ENCODE results near the gene TSPAN11.

TSPAN11 gene

GRCh38 chr12:30959778-30960177, 33.2 kb downstream of the TSPAN11 start:
- no peak for DNase-seq (ENCODE audit: low read depth)

GRCh38 chr12:30961030-30961429, 34.5 kb downstream of the TSPAN11 start:
- DNase-seq (ENCODE audit: low read depth), result no peak

DNA sequence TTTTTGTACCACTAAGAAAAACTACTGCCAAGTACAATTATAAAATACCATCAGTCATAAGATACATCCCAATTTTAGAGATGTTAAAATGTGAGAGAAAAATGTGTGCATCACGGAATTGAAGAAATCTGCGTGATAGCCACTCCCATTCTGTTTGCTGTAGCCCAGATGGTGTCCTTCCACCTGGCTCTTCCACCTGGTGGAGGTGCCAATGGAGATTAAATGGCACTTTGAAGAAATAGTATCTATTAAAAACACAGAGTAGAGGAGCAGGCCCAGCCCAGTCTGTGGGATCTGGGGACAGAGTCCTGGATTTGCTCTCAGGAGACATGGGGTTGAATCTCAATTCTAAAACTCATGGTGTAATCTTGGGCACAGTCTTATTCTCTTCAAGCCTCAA, 35.5 kb downstream of the TSPAN11 start:
- no peak for DNase-seq (ENCODE audit: low read depth)

- no peak for DNase-seq (ENCODE audit: low read depth)
Measured at GRCh38 chr12:30963709-30964564, 37.4 kb downstream of the TSPAN11 start.

- DNase-seq (ENCODE audit: low read depth), result no peak
Measured at GRCh38 chr12:30964896-30965612, 38.5 kb downstream of the TSPAN11 start.

DNA sequence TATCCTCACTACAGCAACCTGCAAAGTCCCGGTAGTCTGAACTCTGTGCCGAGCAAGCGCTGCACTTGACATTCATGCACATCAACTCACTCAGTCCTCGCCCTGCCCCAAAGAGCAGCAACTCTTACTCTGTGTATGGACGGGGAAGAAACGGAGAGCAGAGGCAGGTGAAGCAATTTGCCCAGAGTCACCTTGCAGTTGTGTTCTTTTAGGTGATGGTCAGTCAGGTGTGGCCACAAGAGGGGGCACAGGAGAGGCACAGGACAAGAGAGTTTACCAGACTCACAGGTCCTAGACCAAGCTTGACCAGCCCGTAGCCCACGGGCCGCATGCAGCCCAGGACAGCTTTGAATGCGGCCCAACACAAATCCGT, 39.1 kb downstream of the TSPAN11 start:
- no peak for DNase-seq (ENCODE audit: low read depth)

GRCh38 chr12:30967026-30967425, 40.5 kb downstream of the TSPAN11 start:
- DNase-seq (ENCODE audit: low read depth), result no peak

GRCh38 chr12:30968211-30968610, 41.7 kb downstream of the TSPAN11 start:
- no peak for DNase-seq (ENCODE audit: low read depth)

DNA sequence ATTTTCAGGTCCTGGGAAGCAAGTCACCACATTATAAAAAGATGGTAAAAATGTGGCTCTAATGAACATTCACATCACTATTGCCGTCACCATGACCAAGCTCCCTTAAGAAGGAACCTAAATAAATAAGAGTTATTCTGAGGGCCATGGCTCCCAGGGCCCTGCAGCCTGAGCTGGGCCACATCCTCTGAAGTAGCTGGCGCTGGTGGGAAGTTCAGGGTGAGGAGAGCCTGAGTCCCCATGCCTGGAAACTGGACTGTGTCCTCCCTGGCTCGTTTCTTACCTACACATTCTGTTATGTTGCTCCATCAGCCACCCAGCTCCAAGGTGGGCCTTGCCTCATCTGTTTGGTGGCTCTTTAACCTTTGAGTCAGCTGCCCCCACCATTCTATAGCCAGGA, 42.5 kb downstream of the TSPAN11 start:
- no peak for DNase-seq (ENCODE audit: low read depth)

GRCh38 chr12:30969606-30970395, 43.3 kb downstream of the TSPAN11 start:
- no peak for DNase-seq (ENCODE audit: low read depth)

GRCh38 chr12:30970559-30971197, 44.1 kb downstream of the TSPAN11 start:
- no peak for DNase-seq (ENCODE audit: low read depth)

DNA sequence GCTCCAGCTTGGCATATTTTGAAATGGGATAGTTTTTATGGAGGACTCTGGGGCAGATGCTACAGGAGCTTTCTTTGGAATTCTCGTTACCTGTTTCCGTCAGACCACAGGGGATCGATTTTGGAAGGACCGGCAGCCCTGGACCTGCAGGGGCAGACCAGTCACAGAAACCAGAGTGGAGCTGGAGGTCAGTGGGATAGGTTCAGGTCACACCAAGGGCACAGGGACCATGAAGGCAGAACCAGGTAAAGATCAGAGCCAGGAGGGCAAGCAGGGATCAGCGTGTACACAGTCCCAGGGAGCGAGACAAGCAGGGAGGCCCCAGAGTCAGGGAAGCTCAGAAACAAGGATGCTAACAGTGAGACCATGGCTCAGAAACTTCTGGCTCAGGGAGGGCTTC, 45.5 kb downstream of the TSPAN11 start:
- DNase-seq (ENCODE audit: low read depth), result no peak

DNA sequence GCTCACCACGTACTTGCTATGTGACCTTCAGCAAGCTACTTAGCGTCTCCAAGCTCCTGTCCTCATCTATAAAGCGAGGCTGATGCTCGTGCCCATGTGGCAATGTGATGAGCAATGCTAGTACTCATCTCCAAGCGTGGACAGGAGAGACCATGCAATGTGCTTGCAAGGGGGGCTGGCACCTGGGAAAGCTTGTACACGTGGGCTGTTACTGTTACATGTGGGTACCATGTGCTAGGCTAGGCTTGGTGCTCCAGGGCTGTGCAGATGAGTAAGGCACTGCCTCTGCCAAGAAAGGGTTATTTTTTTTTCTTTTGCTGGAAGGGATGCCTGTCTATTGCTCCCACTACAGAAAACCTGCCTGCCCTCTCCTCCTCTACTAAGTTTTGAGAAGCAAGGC, 46.6 kb downstream of the TSPAN11 start:
- DNase-seq (ENCODE audit: low read depth), result no peak

DNA sequence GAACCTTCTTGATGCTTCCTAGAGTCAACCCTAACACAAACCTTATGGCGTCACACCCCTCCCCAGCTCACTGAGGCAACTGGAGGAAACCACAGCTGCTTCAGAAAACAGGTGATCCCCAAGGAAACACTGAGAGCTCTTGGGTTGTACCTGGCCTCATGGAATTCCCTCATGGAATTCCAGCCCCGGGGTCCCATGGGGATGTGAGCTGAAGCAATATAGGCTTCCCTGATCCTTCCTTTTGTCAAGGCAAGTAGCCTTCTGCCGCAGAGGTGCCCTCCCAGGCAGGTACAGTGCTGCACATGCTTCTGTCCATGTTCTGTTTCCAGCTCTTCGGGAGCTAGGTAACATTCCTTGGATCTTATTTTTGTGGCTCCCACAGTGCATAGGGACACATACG, 47.3 kb downstream of the TSPAN11 start:
- no peak for DNase-seq (ENCODE audit: low read depth)

DNA sequence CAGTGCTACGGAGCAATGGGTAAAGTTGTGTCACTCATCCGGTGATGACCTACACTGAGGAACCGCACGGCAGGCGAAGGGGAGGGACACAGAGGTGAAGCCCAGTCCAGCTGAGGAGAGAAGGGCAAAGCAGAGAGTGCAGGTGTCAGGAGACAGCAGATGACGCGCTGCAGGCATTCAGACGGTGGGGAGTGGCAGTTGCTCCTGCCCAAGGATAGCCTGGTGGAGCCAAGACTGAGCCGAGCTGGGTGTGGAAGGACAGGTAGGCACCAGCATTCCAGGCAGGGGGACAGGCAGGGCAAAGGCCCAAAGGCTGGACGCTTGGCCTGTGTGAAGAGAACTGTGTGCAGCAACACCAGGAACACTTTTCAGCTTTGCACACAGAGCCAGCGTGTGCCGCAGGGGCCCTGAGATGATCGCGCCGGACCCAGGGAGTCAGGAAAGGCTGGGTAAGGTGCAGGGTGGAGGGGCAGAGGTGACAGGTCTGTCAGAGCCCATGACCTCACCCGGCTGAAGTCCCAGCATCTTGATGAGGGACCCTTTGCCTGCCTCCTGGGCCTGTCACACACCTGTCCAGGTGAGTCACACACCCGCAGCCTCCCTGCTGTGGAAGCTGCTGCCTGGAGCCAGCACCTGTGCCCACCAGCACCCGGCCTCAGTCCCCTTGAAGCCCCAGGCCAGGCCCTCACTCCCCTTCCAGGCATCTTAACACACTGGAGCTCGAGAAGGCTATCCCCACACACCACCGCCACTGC, 48.4 kb downstream of the TSPAN11 start:
- no peak for DNase-seq (ENCODE audit: low read depth)

DNA sequence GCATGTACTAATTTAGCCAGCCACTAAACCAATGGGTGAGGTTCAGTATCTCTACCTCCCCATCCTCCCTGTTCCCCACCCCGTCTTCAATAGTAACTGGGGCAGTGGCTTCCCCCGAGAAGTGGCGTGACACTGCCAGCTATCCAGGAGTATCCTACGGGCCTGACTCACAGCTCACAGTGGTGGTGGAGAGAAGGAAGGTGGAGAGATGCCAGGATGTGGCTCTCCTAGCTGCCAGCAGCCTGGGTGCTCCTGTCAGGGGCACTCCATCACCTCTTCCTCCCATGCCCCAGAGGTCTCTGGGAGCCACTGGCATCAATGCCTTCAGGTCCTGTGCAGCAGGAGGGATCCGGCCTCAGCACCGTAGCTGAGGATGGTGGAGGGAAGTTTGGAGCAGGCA, 49.0 kb downstream of the TSPAN11 start:
- no peak for DNase-seq (ENCODE audit: low read depth)

DNA sequence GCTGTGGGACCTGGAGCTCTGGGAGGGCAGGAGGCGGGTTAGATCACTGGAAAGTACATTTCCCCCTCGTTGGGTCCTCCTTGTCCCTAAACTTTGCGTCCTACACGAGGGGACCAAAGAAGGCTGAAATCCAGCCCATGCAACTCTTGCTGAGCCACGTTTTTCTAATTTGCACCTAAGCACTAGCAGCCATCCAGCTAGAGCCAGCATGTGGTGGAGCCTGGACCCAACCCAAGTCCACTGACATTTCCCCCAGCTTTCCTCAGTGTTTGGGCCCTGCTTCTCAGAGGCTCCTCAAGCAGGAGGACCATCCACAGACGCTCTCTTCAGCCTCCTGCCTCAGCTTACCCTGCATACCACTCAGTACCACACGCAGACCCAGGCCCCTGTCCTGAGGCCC, 49.7 kb downstream of the TSPAN11 start:
- DNase-seq (ENCODE audit: low read depth), result no peak

GRCh38 chr12:30977124-30977523, 50.6 kb downstream of the TSPAN11 start:
- DNase-seq (ENCODE audit: low read depth), result no peak

DNA sequence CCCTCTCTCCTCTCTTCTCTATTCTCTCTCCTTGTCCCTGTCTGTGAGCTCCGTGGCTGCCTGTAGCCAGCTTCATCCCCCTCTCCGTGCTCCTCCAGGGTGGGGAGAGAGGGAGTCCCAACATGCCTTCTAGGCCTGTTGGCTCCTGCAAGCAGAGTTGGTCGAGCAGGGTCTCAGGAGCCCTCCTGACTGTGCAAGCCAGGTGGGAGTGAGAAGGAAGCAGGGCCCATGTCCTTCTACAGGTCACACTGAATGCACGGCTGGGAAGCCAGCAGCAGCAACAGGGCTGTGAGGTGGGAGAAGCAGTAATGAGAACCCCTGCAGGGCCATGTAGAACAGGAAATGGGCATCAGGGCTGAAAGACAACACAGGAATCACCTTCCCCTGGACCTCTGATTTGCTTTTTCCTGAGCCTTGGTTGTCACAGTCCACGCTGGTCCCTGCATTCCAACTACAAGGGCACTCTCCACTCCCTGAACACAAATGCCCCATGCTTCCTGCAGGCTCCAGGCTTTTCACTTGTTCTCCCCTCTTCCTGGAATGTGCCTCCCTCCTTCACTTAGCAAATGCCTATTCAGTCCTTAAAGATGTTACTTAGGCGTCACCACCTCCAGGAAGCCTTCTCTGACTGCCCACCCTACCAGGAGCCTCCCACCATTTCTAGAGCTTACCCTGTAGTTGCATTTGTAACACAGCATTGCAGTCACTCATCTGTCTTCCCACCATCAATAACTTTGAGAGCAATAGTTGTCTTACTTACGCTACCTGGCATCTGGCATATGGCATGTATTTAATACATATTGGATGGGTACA, 51.2 kb downstream of the TSPAN11 start:
- no peak for DNase-seq (ENCODE audit: low read depth)

GRCh38 chr12:30978639-30979038, 52.1 kb downstream of the TSPAN11 start:
- no peak for DNase-seq (ENCODE audit: low read depth)
